IgD-negative memory B cell (primary cell): Measurements from ENCODE around the gene NUP188. TPM values are rescaled to one million over a fixed set of nuclear protein-coding genes. Genes with fewer than 3 reads are reported as not detected.

Source experiments
- H3K27ac Mint-ChIP-seq, 3 donors: one replicate each; pipeline ENCODE4 v1.8.0; 2020 to 2022; ENCODE audit warnings: mild to moderate bottlenecking in 3 of 3, mixed read lengths in 3 of 3, moderate library complexity in 1 of 3
- H3K27me3 Mint-ChIP-seq: one replicate; pipeline ENCODE4 v1.8.0; 2021; ENCODE audit warnings: mixed read lengths
- H3K36me3 Mint-ChIP-seq: one replicate; pipeline ENCODE4 v1.8.0; 2020; ENCODE audit warnings: mild to moderate bottlenecking, mixed read lengths
- H3K4me1 Mint-ChIP-seq, 3 donors: one replicate each; pipeline ENCODE4 v1.8.0; 2020 to 2022; ENCODE audit warnings: mixed read lengths in 3 of 3, mild to moderate bottlenecking in 1 of 3
- H3K4me3 Mint-ChIP-seq, 4 donors: one replicate each; pipeline ENCODE4 v1.8.0; 2020 to 2022; ENCODE audit warnings: mild to moderate bottlenecking in 4 of 4, mixed read lengths in 4 of 4, moderate library complexity in 3 of 4
- H3K9me3 Mint-ChIP-seq, 3 donors: one replicate each; pipeline ENCODE4 v1.8.0; 2020 to 2021; ENCODE audit warnings: mixed read lengths in 3 of 3, mild to moderate bottlenecking in 1 of 3
- polyA plus RNA-seq: library from polyadenylated mRNA; unstranded; fragments of 300-500 nt; fragmentation: Illumina TruSeq; gene quantifications from one replicate; pipeline ENCODE4 v1.2.3, GENCODE V29; 2021

The NUP188 gene
- polyA plus RNA-seq, 1 donor from 2014 or later, result 21.9 TPM

DNA sequence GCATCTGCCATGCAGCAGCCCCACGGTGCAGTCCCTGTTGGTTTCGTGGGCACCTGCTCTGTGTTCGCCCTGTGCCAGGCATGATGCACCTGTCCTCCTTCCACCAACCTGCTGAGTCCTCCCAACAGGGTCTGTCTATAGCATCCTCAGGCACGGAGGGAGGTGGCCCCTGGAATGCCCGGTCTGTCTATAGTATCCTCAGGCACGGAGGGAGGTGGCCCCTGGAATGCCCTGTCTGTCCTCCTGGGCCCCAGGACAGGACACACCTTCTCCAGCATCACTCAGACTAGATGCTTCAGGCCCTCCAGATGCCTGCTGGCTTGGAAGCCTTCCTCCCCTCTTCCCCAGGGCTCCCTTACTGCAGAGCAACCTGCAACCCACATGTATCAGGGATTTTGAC, 36.6 kb upstream of the NUP188 start:
- Mint-ChIP-seq H3K27me3 (no peaks in the 10 kb centered on the region), H3K4me3 (no peak overlapping the region), H3K9me3 (no peaks in the 10 kb centered on the region), H3K36me3 (peaks cover 13% of the 10 kb centered on the region), H3K27ac (no peak overlapping the region), H3K4me1 (peaks cover 0 to 7% (median 6%) of the 10 kb centered on the region in 3 donors)

GRCh38 chr9:128911529-128912035, 35.9 kb upstream of the NUP188 start:
- Mint-ChIP-seq H3K36me3 (peaks cover 12% of the 10 kb centered on the region), H3K27me3 (no peaks in the 10 kb centered on the region), H3K4me3 (no peak overlapping the region), H3K9me3 (no peaks in the 10 kb centered on the region), H3K27ac (no peak overlapping the region), H3K4me1 (peaks cover 0 to 7% (median 5%) of the 10 kb centered on the region in 3 donors)

DNA sequence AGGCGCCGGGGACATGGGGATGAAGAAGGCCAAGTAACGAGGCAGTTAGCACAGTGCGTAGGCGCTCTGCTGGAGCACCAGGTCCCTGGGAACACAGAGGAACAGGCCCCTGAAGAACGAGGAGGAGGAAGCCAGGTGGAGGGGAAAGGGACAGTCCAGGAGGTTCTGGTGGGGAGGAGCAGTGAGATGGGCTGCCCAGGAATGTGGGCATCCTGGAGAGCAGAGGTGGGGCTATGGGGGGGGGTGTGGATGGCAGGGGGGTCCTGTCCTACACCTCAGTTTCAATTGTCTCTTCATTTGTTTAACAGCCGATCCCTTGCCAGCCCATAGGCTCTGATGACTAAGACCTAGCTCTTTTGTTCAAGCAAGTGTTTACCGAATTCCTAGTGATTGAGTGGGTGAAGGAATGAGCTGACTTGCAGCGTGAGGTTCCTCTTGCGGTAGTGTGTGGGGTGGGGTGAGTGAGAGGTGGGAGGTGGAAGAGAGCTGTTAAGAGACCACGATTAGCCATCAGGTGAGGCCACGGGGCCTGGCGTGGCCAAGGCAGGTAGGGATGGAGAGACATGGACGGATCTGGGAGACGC, 35.1 kb upstream of the NUP188 start:
- Mint-ChIP-seq H3K36me3 (peaks cover 10% of the 10 kb centered on the region), H3K27ac (peak overlapping the region in 1 of 3 donors; percentile 88), H3K9me3 (no peaks in the 10 kb centered on the region), H3K4me3 (no peak overlapping the region), H3K4me1 (peaks cover 0 to 7% (median 4%) of the 10 kb centered on the region in 3 donors), H3K27me3 (no peaks in the 10 kb centered on the region)

DNA sequence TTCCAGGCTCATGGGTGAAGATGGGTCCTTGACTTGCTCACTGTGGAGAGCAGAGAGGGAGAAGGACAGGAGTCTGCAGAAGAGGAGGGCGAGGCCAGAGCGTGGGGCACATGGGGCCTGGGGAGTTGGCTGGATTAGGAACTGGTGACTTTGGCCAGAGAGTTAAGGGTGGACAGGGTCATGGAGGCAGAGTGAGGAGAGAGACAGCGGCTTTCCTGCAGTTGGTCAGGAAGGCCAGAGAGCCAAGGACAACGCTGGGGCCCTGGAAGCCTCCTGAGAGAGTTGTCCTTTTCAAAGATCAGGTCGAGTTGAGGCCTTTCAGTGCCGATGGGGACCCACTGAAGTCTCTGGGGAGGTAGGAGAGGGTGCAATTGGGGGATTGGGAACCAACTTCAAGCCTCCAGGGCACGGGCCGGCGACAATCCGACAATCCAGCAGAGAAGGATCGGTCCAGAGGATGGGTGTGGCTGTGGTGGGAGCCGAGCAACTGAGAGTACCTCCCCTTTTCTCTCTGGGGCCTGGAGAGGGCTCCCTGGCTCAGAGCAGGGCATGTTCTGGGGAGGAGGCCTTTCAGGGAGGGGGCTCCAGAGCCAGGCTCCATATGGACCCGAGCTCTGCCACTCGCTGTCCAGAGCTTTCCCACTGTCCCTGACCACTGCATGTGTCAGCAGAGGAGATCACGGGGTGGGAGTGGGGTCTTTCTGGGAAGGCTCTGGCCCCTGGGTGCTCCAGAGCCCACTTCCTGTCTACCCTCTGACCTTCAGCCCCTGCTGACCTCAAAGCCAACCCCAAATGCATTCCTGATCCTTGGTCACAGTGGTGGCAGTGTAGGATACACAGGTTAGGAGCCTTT, 34.2 kb upstream of the NUP188 start:
- peaks cover 11% of the 10 kb centered on the region for H3K36me3 Mint-ChIP-seq
- peaks cover 0 to 7% (median 2%) of the 10 kb centered on the region in 3 donors for H3K4me1 Mint-ChIP-seq

DNA sequence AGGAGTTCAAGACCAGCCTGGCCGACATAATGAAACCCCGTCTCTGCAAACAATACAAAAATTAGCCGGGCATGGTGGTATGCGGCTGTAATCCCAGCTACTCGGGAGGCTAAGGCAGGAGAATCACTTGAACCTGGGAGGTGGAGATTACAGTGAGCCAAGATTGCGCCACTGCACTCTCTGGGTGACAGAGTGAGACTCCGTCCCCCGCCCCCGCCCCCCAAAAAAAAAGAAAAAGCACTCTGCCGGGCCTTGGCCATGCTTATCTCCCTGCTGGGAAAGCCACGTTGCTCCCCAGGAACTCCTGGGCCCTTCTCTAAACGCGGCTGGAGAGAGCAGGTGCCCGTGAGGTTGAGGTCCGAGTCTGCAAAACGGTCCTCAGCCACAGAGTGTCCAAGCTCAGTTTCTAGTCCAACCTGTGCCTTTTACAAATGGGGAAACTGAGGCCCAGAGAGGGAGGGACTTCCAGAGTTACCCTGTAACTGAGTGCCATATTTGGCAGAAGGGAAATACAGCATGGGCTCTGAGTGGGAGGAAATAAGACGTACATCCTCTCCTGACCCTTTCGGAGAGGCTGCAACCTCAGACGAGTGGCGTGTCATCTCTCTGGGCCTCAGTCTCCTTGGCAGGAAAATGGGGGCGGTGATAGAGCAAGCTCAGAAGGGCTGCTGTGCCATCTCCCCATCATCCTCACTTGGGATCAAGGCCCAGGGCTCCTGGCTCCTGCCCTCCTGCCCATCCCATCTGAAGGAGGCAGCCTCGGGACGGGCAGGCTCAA, 33.3 kb upstream of the NUP188 start:
- peaks cover 0 to 7% (median 2%) of the 10 kb centered on the region in 3 donors for H3K4me1 Mint-ChIP-seq
- H3K9me3 Mint-ChIP-seq, result no peaks in the 10 kb centered on the region
- peak overlapping the region in 1 of 3 donors; percentile 53 for H3K27ac Mint-ChIP-seq
- no peak overlapping the region for H3K4me3 Mint-ChIP-seq
- H3K36me3 Mint-ChIP-seq, result peaks cover 7% of the 10 kb centered on the region
- H3K27me3 Mint-ChIP-seq, result no peaks in the 10 kb centered on the region

More for the DNA sequence above, 34.2 kb upstream of the NUP188 start:
- H3K27ac Mint-ChIP-seq, result peak overlapping the region in 1 of 3 donors; percentile 88
- H3K27me3 Mint-ChIP-seq, result no peaks in the 10 kb centered on the region
- H3K4me3 Mint-ChIP-seq, result no peak overlapping the region
- no peaks in the 10 kb centered on the region for H3K9me3 Mint-ChIP-seq

DNA sequence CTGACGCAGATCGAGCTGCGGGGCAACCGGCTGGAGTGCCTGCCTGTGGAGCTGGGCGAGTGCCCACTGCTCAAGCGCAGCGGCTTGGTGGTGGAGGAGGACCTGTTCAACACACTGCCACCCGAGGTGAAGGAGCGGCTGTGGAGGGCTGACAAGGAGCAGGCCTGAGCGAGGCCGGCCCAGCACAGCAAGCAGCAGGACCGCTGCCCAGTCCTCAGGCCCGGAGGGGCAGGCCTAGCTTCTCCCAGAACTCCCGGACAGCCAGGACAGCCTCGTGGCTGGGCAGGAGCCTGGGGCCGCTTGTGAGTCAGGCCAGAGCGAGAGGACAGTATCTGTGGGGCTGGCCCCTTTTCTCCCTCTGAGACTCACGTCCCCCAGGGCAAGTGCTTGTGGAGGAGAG, 31.3 kb upstream of the NUP188 start:
- Mint-ChIP-seq H3K27ac (no peak overlapping the region), H3K4me3 (no peak overlapping the region), H3K36me3 (peaks cover 4% of the 10 kb centered on the region), H3K9me3 (no peaks in the 10 kb centered on the region), H3K27me3 (no peaks in the 10 kb centered on the region), H3K4me1 (peaks cover 0 to 6% (median 2%) of the 10 kb centered on the region in 3 donors)

DNA sequence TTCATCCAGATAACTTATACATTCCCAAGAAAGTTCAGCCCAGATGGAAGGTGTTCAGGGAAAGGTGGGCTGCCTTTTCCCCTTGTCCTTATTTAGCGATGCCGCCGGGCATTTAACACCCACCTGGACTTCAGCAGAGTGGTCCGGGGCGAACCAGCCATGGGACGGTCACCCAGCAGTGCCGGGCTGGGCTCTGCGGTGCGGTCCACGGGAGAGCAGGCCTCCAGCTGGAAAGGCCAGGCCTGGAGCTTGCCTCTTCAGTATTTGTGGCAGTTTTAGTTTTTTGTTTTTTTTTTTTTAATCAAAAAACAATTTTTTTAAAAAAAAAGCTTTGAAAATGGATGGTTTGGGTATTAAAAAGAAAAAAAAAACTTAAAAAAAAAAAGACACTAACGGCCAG, 30.8 kb upstream of the NUP188 start:
- peaks cover 0 to 6% (median 2%) of the 10 kb centered on the region in 3 donors for H3K4me1 Mint-ChIP-seq
- no peak overlapping the region for H3K27ac Mint-ChIP-seq
- H3K36me3 Mint-ChIP-seq, result peaks cover 4% of the 10 kb centered on the region
- H3K4me3 Mint-ChIP-seq, result no peak overlapping the region
- H3K9me3 Mint-ChIP-seq, result no peaks in the 10 kb centered on the region
- H3K27me3 Mint-ChIP-seq, result no peaks in the 10 kb centered on the region

DNA sequence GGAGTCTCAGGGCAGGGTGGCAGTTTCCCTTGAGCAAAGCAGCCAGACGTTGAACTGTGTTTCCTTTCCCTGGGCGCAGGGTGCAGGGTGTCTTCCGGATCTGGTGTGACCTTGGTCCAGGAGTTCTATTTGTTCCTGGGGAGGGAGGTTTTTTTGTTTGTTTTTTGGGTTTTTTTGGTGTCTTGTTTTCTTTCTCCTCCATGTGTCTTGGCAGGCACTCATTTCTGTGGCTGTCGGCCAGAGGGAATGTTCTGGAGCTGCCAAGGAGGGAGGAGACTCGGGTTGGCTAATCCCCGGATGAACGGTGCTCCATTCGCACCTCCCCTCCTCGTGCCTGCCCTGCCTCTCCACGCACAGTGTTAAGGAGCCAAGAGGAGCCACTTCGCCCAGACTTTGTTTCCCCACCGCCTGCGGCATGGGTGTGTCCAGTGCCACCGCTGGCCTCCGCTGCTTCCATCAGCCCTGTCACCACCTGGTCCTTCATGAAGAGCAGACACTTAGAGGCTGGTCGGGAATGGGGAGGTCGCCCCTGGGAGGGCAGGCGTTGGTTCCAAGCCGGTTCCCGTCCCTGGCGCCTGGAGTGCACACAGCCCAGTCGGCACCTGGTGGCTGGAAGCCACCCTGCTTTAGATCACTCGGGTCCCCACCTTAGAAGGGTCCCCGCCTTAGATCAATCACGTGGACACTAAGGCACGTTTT, 30.2 kb upstream of the NUP188 start:
- H3K4me3 Mint-ChIP-seq, result no peak overlapping the region
- no peak overlapping the region for H3K27ac Mint-ChIP-seq
- no peaks in the 10 kb centered on the region for H3K9me3 Mint-ChIP-seq
- peaks cover 4% of the 10 kb centered on the region for H3K36me3 Mint-ChIP-seq
- H3K27me3 Mint-ChIP-seq, result no peaks in the 10 kb centered on the region
- peaks cover 0 to 6% (median 4%) of the 10 kb centered on the region in 3 donors for H3K4me1 Mint-ChIP-seq

GRCh38 chr9:128918921-128919320, 28.6 kb upstream of the NUP188 start:
- H3K27me3 Mint-ChIP-seq, result no peaks in the 10 kb centered on the region
- H3K4me3 Mint-ChIP-seq, result no peak overlapping the region
- H3K27ac Mint-ChIP-seq, result no peak overlapping the region
- H3K4me1 Mint-ChIP-seq, result peaks cover 0 to 2% (median 0%) of the 10 kb centered on the region in 3 donors
- H3K9me3 Mint-ChIP-seq, result no peaks in the 10 kb centered on the region
- H3K36me3 Mint-ChIP-seq, result peaks cover 4% of the 10 kb centered on the region

DNA sequence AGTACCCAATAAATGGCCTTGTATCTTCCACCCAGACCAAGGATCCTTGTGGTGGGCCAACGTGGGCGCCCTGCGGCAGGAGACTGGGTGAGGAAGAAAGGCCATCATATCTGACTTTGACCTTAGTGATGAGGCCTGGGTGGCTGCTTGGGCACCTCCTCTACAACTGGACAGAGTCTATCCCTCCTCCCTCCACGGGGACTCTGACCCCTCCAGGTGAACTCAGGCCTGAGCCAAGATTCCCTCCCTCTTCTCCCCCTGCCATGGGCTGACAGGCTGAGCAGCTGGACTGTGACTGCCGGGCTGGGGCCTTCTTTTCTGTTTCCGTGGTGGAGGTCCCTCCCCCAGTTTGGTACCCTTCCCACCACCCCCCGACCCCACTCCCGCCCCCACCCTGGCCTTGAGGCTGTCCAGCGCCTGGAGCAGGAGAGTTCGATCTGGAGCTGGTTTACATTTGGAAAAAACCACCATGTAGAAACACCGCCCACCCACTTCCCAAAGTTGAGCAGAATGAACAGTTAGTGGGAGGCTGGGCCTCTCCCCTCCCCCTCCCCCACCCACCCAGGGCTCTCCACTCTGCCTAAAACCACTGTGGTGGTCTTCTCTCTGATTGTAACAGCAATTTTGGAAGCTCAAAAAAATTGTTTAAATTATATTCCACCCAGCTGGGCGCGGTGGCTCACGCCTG, 28.0 kb upstream of the NUP188 start:
- H3K4me1 Mint-ChIP-seq, result peaks cover 0 to 2% (median 0%) of the 10 kb centered on the region in 3 donors
- no peak overlapping the region for H3K27ac Mint-ChIP-seq
- no peaks in the 10 kb centered on the region for H3K9me3 Mint-ChIP-seq
- no peak overlapping the region for H3K4me3 Mint-ChIP-seq
- no peaks in the 10 kb centered on the region for H3K27me3 Mint-ChIP-seq
- peaks cover 4% of the 10 kb centered on the region for H3K36me3 Mint-ChIP-seq

- Mint-ChIP-seq H3K27me3 (no peaks in the 10 kb centered on the region), H3K36me3 (peaks cover 4% of the 10 kb centered on the region), H3K27ac (peak within 1 kb of the TSS; percentile 52 to 93 (median 71)), H3K9me3 (no peaks in the 10 kb centered on the region), H3K4me3 (peak within 1 kb of the TSS in 3 of 4 donors; percentile 30 to 76 (median 54)), H3K4me1 (peaks cover 0 to 2% (median 0%) of the 10 kb centered on the region in 3 donors)
These were observed 27.0 kb upstream of the NUP188 start, which contains the start of gene PHYHD1 for GRCh38 chr9:128920381-128921058. TSS of gene PHYHD1 (plus strand) at chr9:128920982. CDS start at chr9:128922324, 1,342 bp downstream.

GRCh38 chr9:128921881-128922763, 25.4 kb upstream of the NUP188 start:
- peaks cover 4% of the 10 kb centered on the region for H3K36me3 Mint-ChIP-seq
- H3K27me3 Mint-ChIP-seq, result no peaks in the 10 kb centered on the region
- peaks cover 0 to 5% (median 0%) of the 10 kb centered on the region in 3 donors for H3K4me1 Mint-ChIP-seq
- H3K27ac Mint-ChIP-seq, result no peak overlapping the region
- peak overlapping the region in 1 of 4 donors; percentile 76 for H3K4me3 Mint-ChIP-seq
- no peaks in the 10 kb centered on the region for H3K9me3 Mint-ChIP-seq

GRCh38 chr9:128923493-128923883, 24.0 kb upstream of the NUP188 start:
- peaks cover 4 to 8% (median 5%) of the 10 kb centered on the region in 3 donors for H3K4me1 Mint-ChIP-seq
- no peak overlapping the region for H3K27ac Mint-ChIP-seq
- H3K4me3 Mint-ChIP-seq, result no peak overlapping the region
- no peaks in the 10 kb centered on the region for H3K27me3 Mint-ChIP-seq
- no peaks in the 10 kb centered on the region for H3K36me3 Mint-ChIP-seq
- no peaks in the 10 kb centered on the region for H3K9me3 Mint-ChIP-seq
